HepG2 (cell line): ENCODE measurements around the gene BCAM. TPM values are rescaled to one million over a fixed set of nuclear protein-coding genes. Genes with fewer than 3 reads are reported as not detected.

ENCODE experiments used
- CTCF ChIP-seq: sonication (generic); formaldehyde crosslinking; IDR thresholded peaks from 2 replicates; pipeline ENCODE4 v1.5.0; 2020; ENCODE audit warnings: mild to moderate bottlenecking, missing genetic modification reagents, moderate library complexity
- DRAP1 ChIP-seq: IDR thresholded peaks from 2 replicates; pipeline ENCODE4 v1.6.1; 2016; ENCODE audit warnings: missing genetic modification reagents, missing compliant biosample characterization
- ELF4 ChIP-seq: sonication (generic); formaldehyde crosslinking; IDR thresholded peaks from 2 replicates; pipeline ENCODE4 v1.5.0; 2020; ENCODE audit warnings: missing genetic modification reagents, mild to moderate bottlenecking, moderate library complexity, borderline replicate concordance
- FOSL2 ChIP-seq: sonication (generic); formaldehyde crosslinking; IDR thresholded peaks from 2 replicates; pipeline ENCODE4 v1.4.0; 2020; ENCODE audit warnings: missing genetic modification reagents
- HDAC6 ChIP-seq: fragments of 200-600 bp; sonication (generic); IDR thresholded peaks from 2 replicates; pipeline ENCODE4 v1.7.0; 2017; ENCODE audit warnings: mild to moderate bottlenecking, antibody characterized with exemption, low read length, low read depth
- HMGXB3 ChIP-seq: sonication (generic); formaldehyde crosslinking; IDR thresholded peaks from 2 replicates; pipeline ENCODE4 v1.4.0; 2020; ENCODE audit warnings: missing genetic modification reagents, borderline replicate concordance
- HOXA3 ChIP-seq: sonication (generic); formaldehyde crosslinking; IDR thresholded peaks from 2 replicates; pipeline ENCODE4 v1.5.0; 2020; ENCODE audit warnings: missing genetic modification reagents
- KDM3A ChIP-seq: IDR thresholded peaks from 2 replicates; pipeline ENCODE4 v1.6.1; 2018; ENCODE audit warnings: low read depth, missing compliant biosample characterization
- MIER2 ChIP-seq: IDR thresholded peaks from 2 replicates; pipeline ENCODE4 v1.6.1; 2016; ENCODE audit warnings: missing biosample characterization, missing genetic modification reagents
- PATZ1 ChIP-seq: sonication (generic); formaldehyde crosslinking; IDR thresholded peaks from 2 replicates; pipeline ENCODE4 v1.4.0; 2020; ENCODE audit warnings: missing genetic modification reagents
- RAD21 ChIP-seq: fragments of 450-650 bp; formaldehyde crosslinking; IDR thresholded peaks from 2 replicates; pipeline ENCODE4 v1.5.0; 2020; ENCODE audit warnings: mild to moderate bottlenecking
- RBFOX2 ChIP-seq: fragments of 200-400 bp; formaldehyde crosslinking; IDR thresholded peaks from 2 replicates; pipeline ENCODE4 v1.6.1; 2017; ENCODE audit warnings: low read depth, mild to moderate bottlenecking, low read length
- REPIN1 ChIP-seq: sonication (generic); formaldehyde crosslinking; IDR thresholded peaks from 2 replicates; pipeline ENCODE4 v1.8.0; 2022; ENCODE audit warnings: missing genetic modification reagents, low read depth, mild to moderate bottlenecking, borderline replicate concordance
- STAG1 ChIP-seq: sonication (generic); formaldehyde crosslinking; IDR thresholded peaks from 2 replicates; pipeline ENCODE4 v1.4.0; 2020; ENCODE audit warnings: missing genetic modification reagents
- ZMAT3 ChIP-seq: sonication (generic); formaldehyde crosslinking; conservative IDR thresholded peaks from 2 replicates; pipeline ENCODE4 v1.7.0; 2021; ENCODE audit warnings: missing genetic modification reagents
- ZNF121 ChIP-seq: sonication (generic); formaldehyde crosslinking; IDR thresholded peaks from 2 replicates; pipeline ENCODE4 v1.5.0; 2020; ENCODE audit warnings: mild to moderate bottlenecking, missing genetic modification reagents
- ZNF251 ChIP-seq: sonication (generic); formaldehyde crosslinking; IDR thresholded peaks from 2 replicates; pipeline ENCODE4 v1.9.0; 2021; ENCODE audit warnings: mild to moderate bottlenecking, missing genetic modification reagents
- ZNF691 ChIP-seq: sonication (generic); formaldehyde crosslinking; IDR thresholded peaks from 2 replicates; pipeline ENCODE4 v1.4.0; 2020; ENCODE audit warnings: missing genetic modification reagents, low read depth, mild to moderate bottlenecking, borderline replicate concordance
- ZNF788 ChIP-seq: sonication (generic); formaldehyde crosslinking; IDR thresholded peaks from 2 replicates; pipeline ENCODE4 v1.5.0; 2020; ENCODE audit warnings: mild to moderate bottlenecking, missing genetic modification reagents, borderline replicate concordance
- polyA plus RNA-seq, 8 experiments: library from polyadenylated mRNA; depleted of rRNA in 3 of 8; stranded (reverse) in 7 of 8; unstranded in 1 of 8; fragments of >200 nt; fragmentation: Illumina TruSeq in 4 of 8; extraction: Trizol in 4 of 8; gene quantifications; 2 replicates each; pipeline versions ENCODE4 v1.2.1 to v1.2.3, GENCODE V29; 2011 to 2016; ENCODE audit warnings: low read depth in 4 of 8, missing spikeins in 1 of 8, mixed read lengths in 1 of 8; ENCODE audit not compliant: insufficient read depth in 1 of 8
- total RNA-seq, 5 experiments: library from RNA; depleted of rRNA; stranded (reverse); fragments of >200 nt; fragmentation: Illumina TruSeq; extraction: Trizol; gene quantifications; 2 replicates each; pipeline ENCODE4 v1.2.3, GENCODE V29; 2016; ENCODE audit warnings: low read depth in 1 of 5

BCAM gene
- total and polyA plus RNA-seq, 2 of the 13 experiments (the other 11 are each of a cell fraction or from before 2014, with no cell fraction given): 51.2 to 62.7 TPM

GRCh38 chr19:44807652-44808462 lies 1.0 kb upstream of the BCAM start (continued):
- peak; percentile 32; the same call in 1 of the 2 replicates for TF ChIP-seq HMGXB3 (CRISPR knock-in tag)
- peak; percentile 78 for TF ChIP-seq ZNF788 (CRISPR knock-in tag)
- TF ChIP-seq STAG1 (CRISPR knock-in tag): peak; percentile 87
- peak; percentile 54; the same call in 1 of the 2 replicates for TF ChIP-seq DRAP1
- no peak for TF ChIP-seq ZMAT3 (CRISPR knock-in tag)
- TF ChIP-seq HOXA3 (CRISPR knock-in tag): peak; percentile 69
- TF ChIP-seq ELF4 (CRISPR knock-in tag): no peak
- no peak for TF ChIP-seq ZNF251
- peak; percentile 67; the same call in 1 of the 2 replicates for TF ChIP-seq ZNF691 (CRISPR knock-in tag)
- TF ChIP-seq REPIN1 (CRISPR knock-in tag): peak; percentile 70; the same call in 1 of the 2 replicates
- peak; percentile 34; the same call in 1 of the 2 replicates for TF ChIP-seq FOSL2
- peak; percentile 90 for TF ChIP-seq PATZ1 (CRISPR knock-in tag)
- TF ChIP-seq ZNF121 (CRISPR knock-in tag): peak; percentile 98
- TF ChIP-seq KDM3A (CRISPR knock-in tag): peak; percentile 69
- TF ChIP-seq CTCF (CRISPR knock-in tag): peak; percentile 99
- TF ChIP-seq RBFOX2: no peak
- TF ChIP-seq RAD21 (CRISPR knock-in tag): peak; percentile 86
- TF ChIP-seq HDAC6: no peak
- TF ChIP-seq MIER2 (CRISPR knock-in tag): 0 out of 2 replicates have a peak, but pooled peaks have one; percentile 16
